HUES48 (cell line): ENCODE measurements around the gene MYO1E.
"Not testable (repeated sequence)": the region's sequence is repeated elsewhere in the genome, so short reads cannot be mapped to it uniquely, and the experiment has no call there.

Source experiments
- H3K27ac ChIP-seq: one replicate; pipeline ENCODE4 v1.7.0; 2013; ENCODE audit warnings: low read depth, low read length, inconsistent platforms
- H3K27me3 ChIP-seq: 2 replicates; pipeline ENCODE4 v1.6.1; 2013; ENCODE audit warnings: mild to moderate bottlenecking, low read length; ENCODE audit not compliant: control insufficient read depth, insufficient read depth
- H3K36me3 ChIP-seq: 2 replicates; pipeline ENCODE4 v1.6.1; 2013; ENCODE audit warnings: low read length; ENCODE audit not compliant: control insufficient read depth, insufficient read depth
- H3K4me1 ChIP-seq: 2 replicates; pipeline ENCODE4 v1.6.1; 2013; ENCODE audit warnings: mild to moderate bottlenecking, low read length; ENCODE audit not compliant: control insufficient read depth, insufficient read depth
- H3K4me3 ChIP-seq: 2 replicates; pipeline ENCODE4 v1.5.1; 2013; ENCODE audit warnings: mild to moderate bottlenecking, low read depth, low read length
- H3K9ac ChIP-seq: 2 replicates; pipeline ENCODE4 v1.6.1; 2013; ENCODE audit warnings: mild to moderate bottlenecking, low read depth, low read length, moderate library complexity
- H3K9me3 ChIP-seq: 2 replicates; pipeline ENCODE4 v1.6.1; 2013; ENCODE audit warnings: low read length; ENCODE audit not compliant: control insufficient read depth, insufficient read depth

MYO1E gene

GRCh38 chr15:59294574-59295260 is 78.0 kb downstream of the MYO1E start:
- H3K4me1 ChIP-seq, result peaks cover 49% of the 10 kb centered on the region

GRCh38 chr15:59292442-59293151 is 80.1 kb downstream of the MYO1E start:
- Histone ChIP-seq H3K36me3 (no peaks in the 10 kb centered on the region), H3K27me3 (no peaks in the 10 kb centered on the region), H3K4me1 (peaks cover 46% of the 10 kb centered on the region), H3K27ac (peak overlapping the region; percentile 67), H3K4me3 (no peak overlapping the region), H3K9ac (no peak overlapping the region), H3K9me3 (no peaks in the 10 kb centered on the region)

More at GRCh38 chr15:59294574-59295260, 78.0 kb downstream of the MYO1E start:
- H3K36me3 ChIP-seq, result no peaks in the 10 kb centered on the region
- H3K27me3 ChIP-seq, result no peaks in the 10 kb centered on the region
- no peak overlapping the region for H3K4me3 ChIP-seq
- H3K9ac ChIP-seq, result no peak overlapping the region
- no peaks in the 10 kb centered on the region for H3K9me3 ChIP-seq
- H3K27ac ChIP-seq, result no peak overlapping the region

DNA sequence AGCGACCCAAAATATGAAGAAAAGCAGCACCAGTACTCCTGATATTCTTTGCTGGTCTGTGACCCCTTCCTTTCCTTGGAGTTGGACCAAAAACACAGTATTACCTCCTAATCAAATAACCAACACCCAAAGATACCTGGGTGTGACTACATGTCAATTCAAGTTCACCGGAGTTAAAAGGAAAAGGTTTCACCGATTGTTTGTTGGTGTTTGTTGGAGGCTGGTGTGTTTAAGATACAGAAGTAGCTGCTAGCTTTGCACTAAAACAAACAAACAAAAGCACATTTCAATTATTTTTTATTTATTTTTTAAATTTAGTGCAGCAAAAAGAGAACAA is 81.5 kb downstream of the MYO1E start:
- Histone ChIP-seq H3K27me3 (no peaks in the 10 kb centered on the region), H3K9ac (no peak overlapping the region), H3K36me3 (no peaks in the 10 kb centered on the region), H3K4me1 (peaks cover 43% of the 10 kb centered on the region), H3K4me3 (no peak overlapping the region), H3K27ac (no peak overlapping the region), H3K9me3 (no peaks in the 10 kb centered on the region)

DNA sequence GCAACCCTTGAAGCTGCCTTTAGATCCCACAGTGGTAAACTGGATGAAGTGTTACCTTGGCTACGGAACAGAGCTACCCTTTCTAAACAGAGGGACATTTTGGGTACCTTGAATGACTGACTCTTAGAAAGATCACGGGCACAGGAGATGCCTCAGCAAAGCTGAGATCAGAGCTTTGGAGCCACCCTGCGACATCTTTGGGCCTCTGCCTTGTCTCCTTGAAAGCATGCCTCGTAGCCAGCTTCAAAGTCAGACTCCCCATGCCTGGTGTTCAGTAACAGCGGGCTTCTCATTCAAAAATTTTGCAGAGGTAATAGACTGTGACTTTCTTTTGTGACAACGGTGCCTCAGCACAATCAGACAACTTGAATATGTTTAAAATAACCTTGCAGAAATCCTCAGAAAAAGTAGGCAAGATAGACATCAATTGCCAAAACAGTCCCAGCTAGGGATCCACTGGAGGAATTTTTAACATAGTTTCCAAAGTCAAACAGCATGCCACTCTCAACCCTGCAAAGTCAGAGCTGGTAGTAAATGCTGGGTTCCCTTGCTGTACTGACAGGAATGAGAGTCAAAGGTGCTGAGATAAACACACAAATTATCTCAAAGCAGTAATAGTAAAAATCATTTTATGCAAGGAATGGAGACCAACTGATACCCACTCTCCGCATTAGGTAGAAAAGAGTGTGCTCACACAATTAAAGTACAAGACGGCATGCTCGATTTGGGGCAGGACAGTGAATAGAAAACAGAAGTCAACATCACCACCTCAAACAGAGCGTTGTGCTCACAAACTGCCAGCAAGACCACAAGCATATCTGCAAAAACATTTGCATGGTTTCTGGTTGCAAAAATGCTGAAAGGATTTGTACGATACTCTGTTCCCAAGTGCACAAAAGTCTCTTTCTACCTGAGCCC is 82.1 kb downstream of the MYO1E start:
- Histone ChIP-seq H3K4me3 (no peak overlapping the region), H3K36me3 (no peaks in the 10 kb centered on the region), H3K27me3 (no peaks in the 10 kb centered on the region), H3K9me3 (no peaks in the 10 kb centered on the region), H3K4me1 (peaks cover 36% of the 10 kb centered on the region), H3K27ac (no peak overlapping the region), H3K9ac (no peak overlapping the region)

- no peaks in the 10 kb centered on the region for H3K27me3 ChIP-seq
- no peaks in the 10 kb centered on the region for H3K9me3 ChIP-seq
- peaks cover 27% of the 10 kb centered on the region for H3K4me1 ChIP-seq
- H3K27ac ChIP-seq, result no peak overlapping the region
- no peaks in the 10 kb centered on the region for H3K36me3 ChIP-seq
- H3K4me3 ChIP-seq, result no peak overlapping the region
- H3K9ac ChIP-seq, result no peak overlapping the region
Measured at GRCh38 chr15:59289574-59289973, 83.1 kb downstream of the MYO1E start.

- Histone ChIP-seq H3K4me3 (no peak overlapping the region), H3K9me3 (no peaks in the 10 kb centered on the region), H3K27me3 (no peaks in the 10 kb centered on the region), H3K27ac (no peak overlapping the region), H3K4me1 (peaks cover 13% of the 10 kb centered on the region), H3K36me3 (no peaks in the 10 kb centered on the region), H3K9ac (no peak overlapping the region)
Measured at GRCh38 chr15:59283717-59284391, 88.8 kb downstream of the MYO1E start.

GRCh38 chr15:59282515-59283337 is 89.9 kb downstream of the MYO1E start:
- Histone ChIP-seq H3K27me3 (no peaks in the 10 kb centered on the region), H3K4me3 (no peak overlapping the region), H3K9ac (no peak overlapping the region), H3K27ac (no peak overlapping the region), H3K36me3 (no peaks in the 10 kb centered on the region), H3K9me3 (no peaks in the 10 kb centered on the region), H3K4me1 (peaks cover 13% of the 10 kb centered on the region)

DNA sequence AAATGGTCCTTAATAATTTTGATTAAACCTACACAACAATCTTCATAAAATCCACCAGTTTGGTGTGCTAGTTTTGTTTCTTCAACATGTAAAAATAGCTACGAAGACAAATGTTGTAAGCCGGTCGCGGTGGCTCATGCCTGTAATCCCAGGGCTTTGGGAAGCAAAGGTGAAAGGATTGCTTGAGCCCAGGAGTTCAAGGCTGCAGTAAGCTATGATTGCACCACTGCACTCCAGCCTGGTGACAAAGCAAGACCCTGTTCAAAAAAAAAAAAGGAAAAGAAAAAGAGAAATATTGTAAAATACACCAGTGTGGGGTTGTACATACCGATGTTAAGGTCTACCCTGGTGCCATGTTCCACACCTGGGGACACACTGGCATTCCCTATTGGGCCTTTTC is 91.0 kb downstream of the MYO1E start:
- no peak overlapping the region for H3K27ac ChIP-seq
- no peak overlapping the region for H3K4me3 ChIP-seq
- peaks cover 17% of the 10 kb centered on the region for H3K4me1 ChIP-seq

GRCh38 chr15:59280855-59281254 is 91.8 kb downstream of the MYO1E start:
- Histone ChIP-seq H3K4me1 (peaks cover 22% of the 10 kb centered on the region), H3K36me3 (no peaks in the 10 kb centered on the region), H3K9me3 (no peaks in the 10 kb centered on the region), H3K9ac (no peak overlapping the region), H3K27me3 (no peaks in the 10 kb centered on the region), H3K27ac (no peak overlapping the region), H3K4me3 (no peak overlapping the region)

More for the DNA sequence above, 91.0 kb downstream of the MYO1E start:
- Histone ChIP-seq H3K9me3 (no peaks in the 10 kb centered on the region), H3K27me3 (no peaks in the 10 kb centered on the region), H3K9ac (no peak overlapping the region), H3K36me3 (no peaks in the 10 kb centered on the region)

DNA sequence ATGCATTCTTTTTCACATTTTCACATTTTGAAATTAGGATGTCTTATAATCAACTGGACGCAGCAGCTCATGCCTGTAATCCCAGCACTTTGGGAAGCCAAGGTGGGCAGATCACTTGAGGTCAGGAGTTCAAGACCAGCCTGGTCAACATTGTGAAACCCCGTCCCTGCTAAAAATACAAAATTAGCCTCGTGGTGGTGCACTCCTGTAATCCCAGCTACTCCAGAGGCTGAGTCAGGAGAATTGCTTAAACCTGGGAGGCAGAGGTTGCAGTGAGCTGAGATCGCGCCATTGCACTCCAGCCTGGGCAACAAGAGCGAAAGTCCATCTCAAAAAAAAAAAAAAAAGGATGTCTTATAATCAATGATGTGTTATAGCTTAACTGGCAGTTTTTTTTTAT is 92.4 kb downstream of the MYO1E start:
- not testable (repeated sequence) for H3K27ac ChIP-seq, H3K4me3 ChIP-seq, H3K9ac ChIP-seq, H3K27me3 ChIP-seq, H3K36me3 ChIP-seq, H3K9me3 ChIP-seq
- peaks cover 22% of the 10 kb centered on the region for H3K4me1 ChIP-seq
